HepG2 (cell line): ENCODE results near the gene PRKACA. TPM values are rescaled to one million over a fixed set of nuclear protein-coding genes. Genes with fewer than 3 reads are reported as not detected.

Source experiments
- CREM ChIP-seq, 2 experiments: sonication (generic) in 1 of 2; formaldehyde crosslinking in 1 of 2; IDR thresholded peaks; 2 replicates each; pipeline versions ENCODE4 v1.4.0 to v1.6.1; 2016 to 2020; ENCODE audit warnings: antibody characterized with exemption in 1 of 2, mild to moderate bottlenecking in 1 of 2, missing genetic modification reagents in 1 of 2
- EED ChIP-seq: sonication (generic); formaldehyde crosslinking; IDR thresholded peaks from 2 replicates; pipeline ENCODE4 v1.5.0; 2020; ENCODE audit warnings: mild to moderate bottlenecking, missing genetic modification reagents
- EHMT2 ChIP-seq: fragments of 200-600 bp; sonication (generic); IDR thresholded peaks from 2 replicates; pipeline ENCODE4 v1.7.0; 2017; ENCODE audit warnings: antibody characterized with exemption, low read depth, low read length, borderline replicate concordance
- ELF3 ChIP-seq: IDR thresholded peaks from 2 replicates; pipeline ENCODE4 v1.6.1; 2016; ENCODE audit warnings: missing genetic modification reagents, missing compliant biosample characterization
- ISX ChIP-seq: sonication (generic); formaldehyde crosslinking; conservative IDR thresholded peaks from 2 replicates; pipeline ENCODE4 v1.5.0; 2020; ENCODE audit warnings: missing genetic modification reagents
- KDM2A ChIP-seq: sonication (generic); formaldehyde crosslinking; IDR thresholded peaks from 2 replicates; pipeline ENCODE4 v1.4.0; 2020; ENCODE audit warnings: low read depth, missing genetic modification reagents, borderline replicate concordance
- KLF12 ChIP-seq: sonication (generic); formaldehyde crosslinking; IDR thresholded peaks from 2 replicates; pipeline ENCODE4 v1.4.0; 2020; ENCODE audit warnings: missing genetic modification reagents, borderline replicate concordance
- MEIS1 ChIP-seq: sonication (generic); formaldehyde crosslinking; IDR thresholded peaks from 2 replicates; pipeline ENCODE4 v1.9.0; 2021; ENCODE audit warnings: mild to moderate bottlenecking, missing genetic modification reagents, moderate library complexity, borderline replicate concordance
- MXD3 ChIP-seq: IDR thresholded peaks from 2 replicates; pipeline ENCODE4 v1.6.1; 2016; ENCODE audit warnings: mild to moderate bottlenecking, missing biosample characterization, missing genetic modification reagents
- NCOA2 ChIP-seq: sonication (generic); formaldehyde crosslinking; IDR thresholded peaks from 2 replicates; pipeline ENCODE4 v1.8.0; 2022; ENCODE audit warnings: inconsistent platforms
- NFATC3 ChIP-seq: sonication (generic); formaldehyde crosslinking; IDR thresholded peaks from 2 replicates; pipeline ENCODE4 v1.5.1; 2020; ENCODE audit warnings: mild to moderate bottlenecking, missing genetic modification reagents
- NFYC ChIP-seq: IDR thresholded peaks from 2 replicates; pipeline ENCODE4 v1.6.1; 2016; ENCODE audit warnings: missing genetic modification reagents, missing compliant biosample characterization
- NR2F6 ChIP-seq, 2 experiments: IDR thresholded peaks; 2 replicates each; pipeline ENCODE4 v1.6.1; 2016; ENCODE audit warnings: antibody characterized with exemption in 1 of 2, mild to moderate bottlenecking in 1 of 2
- ONECUT2 ChIP-seq: sonication (generic); formaldehyde crosslinking; IDR thresholded peaks from 2 replicates; pipeline ENCODE4 v1.4.0; 2020; ENCODE audit warnings: missing genetic modification reagents
- PPARG ChIP-seq: conservative IDR thresholded peaks from 2 replicates; pipeline ENCODE4 v1.6.1; 2016; ENCODE audit warnings: missing biosample characterization, missing genetic modification reagents
- SMC3 ChIP-seq: IDR thresholded peaks from 2 replicates; pipeline ENCODE4 v1.6.1; 2011; ENCODE audit warnings: low read length, improper control_type of control experiment
- SOX13 ChIP-seq, 3 experiments: fragments of 450-650 bp in 1 of 3; sonication (generic) in 1 of 3; formaldehyde crosslinking in 1 of 3; IDR thresholded peaks in 2 of 3; conservative IDR thresholded peaks in 1 of 3; 2 replicates each; pipeline versions ENCODE4 v1.5.0 to v1.6.1; 2016 to 2020; ENCODE audit warnings: antibody characterized with exemption in 1 of 3, mild to moderate bottlenecking in 1 of 3, missing compliant biosample characterization in 1 of 3, missing genetic modification reagents in 1 of 3, moderate library complexity in 1 of 3
- ZNF432 ChIP-seq: sonication (generic); formaldehyde crosslinking; IDR thresholded peaks from 2 replicates; pipeline ENCODE4 v1.5.0; 2020; ENCODE audit warnings: missing genetic modification reagents, mild to moderate bottlenecking, borderline replicate concordance
- polyA plus RNA-seq, 8 experiments: library from polyadenylated mRNA; depleted of rRNA in 3 of 8; stranded (reverse) in 7 of 8; unstranded in 1 of 8; fragments of >200 nt; fragmentation: Illumina TruSeq in 4 of 8; extraction: Trizol in 4 of 8; gene quantifications; 2 replicates each; pipeline versions ENCODE4 v1.2.1 to v1.2.3, GENCODE V29; 2011 to 2016; ENCODE audit warnings: low read depth in 4 of 8, missing spikeins in 1 of 8, mixed read lengths in 1 of 8; ENCODE audit not compliant: insufficient read depth in 1 of 8
- total RNA-seq, 5 experiments: library from RNA; depleted of rRNA; stranded (reverse); fragments of >200 nt; fragmentation: Illumina TruSeq; extraction: Trizol; gene quantifications; 2 replicates each; pipeline ENCODE4 v1.2.3, GENCODE V29; 2016; ENCODE audit warnings: low read depth in 1 of 5
- TF ChIP-seq, protein P1 (sequence below): sonication (generic); formaldehyde crosslinking; IDR thresholded peaks from 2 replicates; pipeline ENCODE4 v1.4.0; 2020; ENCODE audit warnings: missing genetic modification reagents, mild to moderate bottlenecking, borderline replicate concordance
- TF ChIP-seq, protein P2 (sequence below): sonication (generic); formaldehyde crosslinking; IDR thresholded peaks from 2 replicates; pipeline ENCODE4 v1.4.0; 2020; ENCODE audit warnings: missing genetic modification reagents
- TF ChIP-seq, protein P3 (sequence below): sonication (generic); IDR thresholded peaks from 2 replicates; pipeline ENCODE4 v1.6.1; 2016; ENCODE audit warnings: low read depth, borderline replicate concordance

Gene PRKACA
- total and polyA plus RNA-seq, 2 of the 13 experiments (the other 11 are each of a cell fraction or from before 2014, with no cell fraction given): 11.0 to 18.2 TPM

DNA sequence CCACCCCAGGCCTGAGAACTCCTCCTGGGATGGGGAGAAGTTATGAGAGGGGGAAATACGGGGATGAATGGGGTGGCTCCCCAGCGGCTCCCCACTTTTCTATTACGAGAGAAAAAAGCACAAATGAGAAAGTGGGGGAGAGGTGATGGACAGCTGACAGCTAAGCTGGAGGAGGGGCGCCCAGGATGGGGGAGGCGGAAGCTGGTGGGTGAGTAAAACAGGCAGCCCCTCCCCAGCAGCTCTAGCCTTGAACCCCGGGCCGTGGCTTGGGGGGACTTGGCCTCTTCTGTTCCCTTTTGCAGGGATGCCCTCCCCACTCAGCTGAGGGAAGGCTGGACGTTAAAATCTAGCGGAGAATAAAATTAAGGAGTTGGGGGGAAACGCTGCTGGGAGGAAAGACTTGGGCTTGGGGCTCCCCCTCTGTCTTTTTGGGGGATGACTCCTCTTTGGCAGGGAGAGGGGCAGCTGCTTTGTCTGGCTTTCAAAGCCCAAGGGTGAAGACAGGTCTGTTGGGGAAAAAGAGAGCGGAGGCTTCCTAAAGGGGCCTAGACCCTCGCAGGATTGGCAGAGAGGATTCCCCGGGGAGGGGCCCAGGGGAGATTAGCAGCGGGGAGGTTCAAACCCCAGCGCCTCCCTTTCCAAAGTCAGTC, 25.6 kb downstream of the PRKACA start (continued):
- TF ChIP-seq MXD3 (CRISPR knock-in tag) (peak; percentile 4; the same call in 1 of the 2 replicates), CREM (IDR thresholded peaks at IDR 0.05) (no peak), CREM (CRISPR knock-in tag; IDR thresholded peaks at IDR 0.05) (no peak), ZNF432 (CRISPR knock-in tag) (no peak), NR2F6 (IDR thresholded peaks at IDR 0.05) (0 out of 2 replicates have a peak, but pooled peaks have one; percentile 2), NR2F6 (CRISPR knock-in tag; IDR thresholded peaks at IDR 0.05) (no peak), PPARG (CRISPR knock-in tag) (peak; percentile 64; the same call in 1 of the 2 replicates), KLF12 (CRISPR knock-in tag) (no peak), MEIS1 (CRISPR knock-in tag) (0 out of 2 replicates have a peak, but pooled peaks have one; percentile 11), NFYC (CRISPR knock-in tag) (no peak), ONECUT2 (CRISPR knock-in tag) (no peak), NFATC3 (CRISPR knock-in tag) (no peak), SMC3 (no peak), EHMT2 (no peak), ISX (CRISPR knock-in tag) (no peak), EED (no peak), KDM2A (CRISPR knock-in tag) (no peak; the same call in 1 of the 2 replicates), NCOA2 (CRISPR knock-in tag) (no peak), SOX13 (IDR thresholded peaks at IDR 0.05) (no peak), SOX13 (CRISPR knock-in tag; conservative IDR thresholded peaks at IDR 0.05 in 1 of 2, IDR thresholded peaks at IDR 0.05 in 1 of 2) (no peak), ELF3 (CRISPR knock-in tag) (peak; percentile 63; the same call in 1 of the 2 replicates)
- TF ChIP-seq, protein P1, sequence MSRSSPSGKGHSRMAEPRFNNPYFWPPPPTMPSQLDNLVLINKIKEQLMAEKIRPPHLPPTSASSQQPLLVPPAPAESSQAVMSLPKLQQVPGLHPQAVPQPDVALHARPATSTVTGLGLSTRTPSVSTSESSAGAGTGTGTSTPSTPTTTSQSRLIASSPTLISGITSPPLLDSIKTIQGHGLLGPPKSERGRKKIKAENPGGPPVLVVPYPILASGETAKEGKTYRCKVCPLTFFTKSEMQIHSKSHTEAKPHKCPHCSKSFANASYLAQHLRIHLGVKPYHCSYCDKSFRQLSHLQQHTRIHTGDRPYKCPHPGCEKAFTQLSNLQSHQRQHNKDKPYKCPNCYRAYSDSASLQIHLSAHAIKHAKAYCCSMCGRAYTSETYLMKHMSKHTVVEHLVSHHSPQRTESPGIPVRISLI (CRISPR knock-in tag): no peak
- TF ChIP-seq, protein P2, sequence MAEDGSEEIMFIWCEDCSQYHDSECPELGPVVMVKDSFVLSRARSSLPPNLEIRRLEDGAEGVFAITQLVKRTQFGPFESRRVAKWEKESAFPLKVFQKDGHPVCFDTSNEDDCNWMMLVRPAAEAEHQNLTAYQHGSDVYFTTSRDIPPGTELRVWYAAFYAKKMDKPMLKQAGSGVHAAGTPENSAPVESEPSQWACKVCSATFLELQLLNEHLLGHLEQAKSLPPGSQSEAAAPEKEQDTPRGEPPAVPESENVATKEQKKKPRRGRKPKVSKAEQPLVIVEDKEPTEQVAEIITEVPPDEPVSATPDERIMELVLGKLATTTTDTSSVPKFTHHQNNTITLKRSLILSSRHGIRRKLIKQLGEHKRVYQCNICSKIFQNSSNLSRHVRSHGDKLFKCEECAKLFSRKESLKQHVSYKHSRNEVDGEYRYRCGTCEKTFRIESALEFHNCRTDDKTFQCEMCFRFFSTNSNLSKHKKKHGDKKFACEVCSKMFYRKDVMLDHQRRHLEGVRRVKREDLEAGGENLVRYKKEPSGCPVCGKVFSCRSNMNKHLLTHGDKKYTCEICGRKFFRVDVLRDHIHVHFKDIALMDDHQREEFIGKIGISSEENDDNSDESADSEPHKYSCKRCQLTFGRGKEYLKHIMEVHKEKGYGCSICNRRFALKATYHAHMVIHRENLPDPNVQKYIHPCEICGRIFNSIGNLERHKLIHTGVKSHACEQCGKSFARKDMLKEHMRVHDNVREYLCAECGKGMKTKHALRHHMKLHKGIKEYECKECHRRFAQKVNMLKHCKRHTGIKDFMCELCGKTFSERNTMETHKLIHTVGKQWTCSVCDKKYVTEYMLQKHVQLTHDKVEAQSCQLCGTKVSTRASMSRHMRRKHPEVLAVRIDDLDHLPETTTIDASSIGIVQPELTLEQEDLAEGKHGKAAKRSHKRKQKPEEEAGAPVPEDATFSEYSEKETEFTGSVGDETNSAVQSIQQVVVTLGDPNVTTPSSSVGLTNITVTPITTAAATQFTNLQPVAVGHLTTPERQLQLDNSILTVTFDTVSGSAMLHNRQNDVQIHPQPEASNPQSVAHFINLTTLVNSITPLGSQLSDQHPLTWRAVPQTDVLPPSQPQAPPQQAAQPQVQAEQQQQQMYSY (CRISPR knock-in tag): no peak
- TF ChIP-seq, protein P3, sequence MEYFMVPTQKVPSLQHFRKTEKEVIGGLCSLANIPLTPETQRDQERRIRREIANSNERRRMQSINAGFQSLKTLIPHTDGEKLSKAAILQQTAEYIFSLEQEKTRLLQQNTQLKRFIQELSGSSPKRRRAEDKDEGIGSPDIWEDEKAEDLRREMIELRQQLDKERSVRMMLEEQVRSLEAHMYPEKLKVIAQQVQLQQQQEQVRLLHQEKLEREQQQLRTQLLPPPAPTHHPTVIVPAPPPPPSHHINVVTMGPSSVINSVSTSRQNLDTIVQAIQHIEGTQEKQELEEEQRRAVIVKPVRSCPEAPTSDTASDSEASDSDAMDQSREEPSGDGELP: peak; percentile 42; the same call in 1 of the 2 replicates
